Astrocyte of the cerebellum (primary cell): Measurements from ENCODE around the gene NAA20.

Source experiments
- DNase-seq: peaks from one replicate; pipeline ENCODE4 v3.0.0-alpha.2; 2011; ENCODE audit warnings: low read depth
- H3K4me3 ChIP-seq: 2 replicates; pipeline ENCODE4 v1.5.1; 2011; ENCODE audit warnings: mild to moderate bottlenecking, low read depth, low read length, moderate library complexity
- CTCF ChIP-seq: IDR thresholded peaks from 2 replicates; pipeline ENCODE4 v1.5.1; 2012; ENCODE audit warnings: low read length, low read depth, moderate library complexity, mild to moderate bottlenecking; ENCODE audit errors: missing control alignments
- in situ Hi-C: cut with HindIII; loops from 2 replicates; pipeline ENCODE4 v1.10.0; 2017; ENCODE audit warnings: low sequenced_read_pairs

NAA20 gene

GRCh38 chr20:19990850-19991249, 26.3 kb upstream of the NAA20 start:
- no peak for TF ChIP-seq CTCF
- in situ Hi-C loops: no loop called here
- DNase-seq: no peak
- H3K4me3 ChIP-seq: no peak overlapping the region

GRCh38 chr20:19991308-19991707, 25.9 kb upstream of the NAA20 start:
- no peak for TF ChIP-seq CTCF
- H3K4me3 ChIP-seq: no peak overlapping the region
- no peak for DNase-seq
- in situ Hi-C loops: no loop called here

GRCh38 chr20:19991854-19992253, 25.3 kb upstream of the NAA20 start:
- DNase-seq: no peak
- H3K4me3 ChIP-seq: no peak overlapping the region
- in situ Hi-C loops: no loop called here
- no peak for TF ChIP-seq CTCF

- in situ Hi-C loops: no loop called here
- H3K4me3 ChIP-seq: peak overlapping the region; percentile 4
- peak; percentile 73 for DNase-seq
- TF ChIP-seq CTCF: no peak
Observed at GRCh38 chr20:19992996-19993908, 23.9 kb upstream of the NAA20 start.

- H3K4me3 ChIP-seq: no peak overlapping the region
- in situ Hi-C loops: no loop called here
- no peak for TF ChIP-seq CTCF
- DNase-seq: no peak
Observed at GRCh38 chr20:19993958-19994669, 23.0 kb upstream of the NAA20 start.

GRCh38 chr20:19995220-19995863, 21.8 kb upstream of the NAA20 start:
- no peak for DNase-seq
- in situ Hi-C loops: no loop called here
- H3K4me3 ChIP-seq: no peak overlapping the region
- peak; percentile 64 for TF ChIP-seq CTCF
